Activated T-cell treated with anti-CD3 and anti-CD28 coated beads, Interleukin-2, amount 50 U/mL, for 48 hours (primary cell): ENCODE measurements around the gene PNPLA3.

Experiments
- DNase-seq, 2 experiments: peaks; one replicate each; pipeline ENCODE4 v3.0.0-alpha.2; 2020

The PNPLA3 gene

GRCh38 chr22:43969021-43969878 lies 45.6 kb downstream of the PNPLA3 start:
- no peak for DNase-seq

DNA sequence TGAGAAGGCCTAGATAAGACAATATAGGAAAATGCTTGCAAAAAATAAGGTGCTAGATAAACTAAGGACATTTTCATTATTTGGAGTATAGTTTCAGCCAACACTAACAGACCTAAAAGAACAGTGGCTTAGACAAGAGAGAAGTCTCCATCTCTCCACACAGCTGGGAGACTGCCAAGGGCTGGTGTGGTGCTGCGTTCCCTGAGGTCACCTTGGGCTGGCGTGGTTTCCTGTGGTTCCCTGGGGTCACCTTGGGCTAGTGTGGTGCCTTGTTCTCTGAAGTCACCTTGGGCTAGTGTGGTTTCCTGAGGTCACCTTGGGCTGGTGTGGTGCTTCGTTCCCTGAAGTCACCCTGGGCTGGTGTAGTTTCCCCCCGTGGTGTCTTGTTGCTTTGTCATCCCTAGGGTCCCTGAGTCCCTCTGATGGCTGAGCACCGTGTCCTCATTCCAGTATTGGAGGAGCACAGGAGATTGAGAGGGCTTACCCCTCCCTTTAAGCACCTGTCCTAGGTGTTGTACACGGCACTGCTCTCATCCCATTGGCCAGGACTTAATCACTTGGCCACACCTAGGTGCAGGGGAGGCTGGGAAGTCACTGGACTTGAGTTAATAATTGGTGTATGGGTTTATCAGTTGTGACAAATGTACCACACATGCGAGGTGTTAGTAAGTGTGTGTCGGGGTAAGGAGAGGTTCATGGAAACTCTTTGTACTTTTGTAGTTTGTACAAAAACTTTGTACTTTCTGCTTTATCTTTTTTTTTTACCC lies 46.6 kb downstream of the PNPLA3 start:
- no peak for DNase-seq

- no peak for DNase-seq
Observed at GRCh38 chr22:43971112-43971511, 47.5 kb downstream of the PNPLA3 start.

- DNase-seq = no peak
Observed at GRCh38 chr22:43972931-43973462, 49.4 kb downstream of the PNPLA3 start.

DNA sequence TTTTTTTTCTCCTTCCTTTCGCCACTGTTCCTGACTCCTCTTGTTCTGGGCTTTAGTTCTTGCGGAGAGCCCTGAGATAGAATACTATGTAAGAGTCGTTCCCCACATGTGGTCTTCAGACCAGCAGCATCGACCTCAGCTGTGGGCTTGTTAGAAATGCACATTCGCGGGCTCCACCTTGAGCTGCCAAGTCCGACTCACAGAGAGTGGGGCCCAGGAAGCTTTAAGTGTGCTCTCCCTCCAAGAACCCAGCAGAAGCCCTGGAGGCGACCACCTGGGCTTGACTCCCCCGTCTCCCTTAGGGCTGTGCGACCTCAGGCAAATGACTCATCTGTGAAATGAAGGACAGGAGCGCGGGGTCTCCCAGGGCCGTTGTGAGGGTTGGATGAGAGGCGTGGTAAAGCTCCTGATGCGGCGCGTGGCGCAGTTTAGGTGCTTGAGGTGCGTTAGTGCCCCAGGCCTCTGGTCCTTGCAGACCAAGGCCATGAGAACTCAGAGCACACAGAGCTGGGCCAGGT lies 50.5 kb downstream of the PNPLA3 start:
- no peak for DNase-seq

DNA sequence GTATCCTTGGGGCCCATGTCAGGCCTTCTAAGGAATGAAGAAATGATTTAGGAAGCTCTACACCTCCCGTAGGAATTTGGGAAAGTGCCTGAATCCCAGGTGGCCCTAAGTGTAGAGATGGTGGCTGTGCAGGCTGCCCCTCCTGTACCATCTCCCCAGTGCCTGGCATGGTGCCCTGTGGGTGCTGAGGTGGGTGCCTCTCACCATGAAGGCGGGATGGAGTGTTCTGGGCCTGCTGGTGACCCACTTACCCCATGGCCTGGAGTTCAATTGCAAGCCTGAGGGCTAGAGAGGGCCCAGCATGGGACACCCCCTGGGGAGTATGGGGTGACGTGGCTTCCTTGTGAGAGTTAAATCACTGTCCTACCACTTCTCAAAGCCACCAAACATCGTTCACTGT lies 51.4 kb downstream of the PNPLA3 start:
- DNase-seq = no peak

DNA sequence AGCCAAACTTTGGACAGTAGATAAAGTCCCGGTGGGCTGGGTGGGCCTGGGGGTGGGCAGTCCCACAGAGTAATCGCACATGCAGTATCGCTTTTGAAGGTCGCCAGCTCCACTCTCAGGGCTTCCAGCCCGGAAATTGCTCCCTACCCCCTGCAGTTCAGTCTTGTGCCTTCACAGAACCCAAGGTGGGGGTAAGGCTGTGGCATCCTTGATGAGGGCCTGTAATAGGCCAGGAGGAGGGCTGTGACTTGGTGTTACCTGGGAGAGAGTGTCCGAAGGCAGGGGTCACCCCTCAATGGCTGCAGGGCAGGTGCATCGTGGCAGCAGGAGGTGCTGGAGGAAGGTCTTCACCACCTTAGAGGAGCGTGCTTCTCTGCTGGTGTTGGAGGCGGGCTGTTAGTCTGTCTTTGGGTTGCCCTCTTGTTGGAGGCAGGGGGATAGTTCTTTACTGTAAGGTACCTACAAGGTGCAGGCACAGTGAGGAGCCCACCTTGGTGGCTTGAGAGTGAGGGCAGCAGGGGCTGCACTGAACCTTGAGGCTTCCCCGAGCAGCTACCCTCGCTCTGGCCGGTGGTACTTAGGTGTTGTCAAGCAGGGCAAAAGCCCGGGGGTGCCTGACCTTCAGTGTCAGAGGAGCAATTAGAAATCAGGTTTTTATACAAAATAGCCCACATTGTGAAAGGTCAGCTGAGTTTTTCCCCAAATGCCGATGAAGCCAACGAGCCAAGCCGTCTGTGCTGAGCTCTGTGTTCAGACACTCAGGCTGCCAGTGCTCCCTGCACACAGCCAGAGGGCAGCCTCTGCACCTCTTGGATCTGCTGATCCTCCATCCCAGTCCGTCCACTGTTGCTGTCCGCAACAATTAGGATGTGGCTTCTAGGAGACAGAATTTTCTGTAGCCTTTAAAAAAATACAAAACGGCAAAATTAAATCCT lies 53.5 kb downstream of the PNPLA3 start:
- no peak for DNase-seq

DNA sequence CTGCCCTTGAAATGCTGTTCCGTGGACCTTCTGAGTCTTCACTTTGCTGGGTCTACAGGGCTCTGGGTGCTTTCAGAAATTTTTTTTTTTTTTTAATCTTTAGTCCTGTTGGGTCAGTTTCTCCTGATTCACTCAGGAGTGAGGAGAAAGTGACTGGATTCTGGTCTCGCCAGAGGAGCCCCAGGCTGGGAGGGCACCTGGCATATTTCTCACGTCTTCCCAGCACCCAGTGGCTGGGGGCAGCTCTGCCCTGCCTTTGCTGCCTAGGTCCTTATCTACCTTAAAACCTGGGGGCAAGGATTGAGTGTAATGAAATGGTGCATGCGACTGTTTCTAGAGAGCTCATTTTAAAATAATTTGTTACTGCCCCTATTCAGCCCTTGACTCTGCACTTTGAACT lies 55.0 kb downstream of the PNPLA3 start:
- DNase-seq = no peak

GRCh38 chr22:43980579-43980978 lies 57.0 kb downstream of the PNPLA3 start:
- DNase-seq = no peak

- DNase-seq = no peak
Observed at GRCh38 chr22:43980996-43981395, 57.4 kb downstream of the PNPLA3 start.

GRCh38 chr22:43983808-43984207 lies 60.2 kb downstream of the PNPLA3 start:
- no peak for DNase-seq

DNA sequence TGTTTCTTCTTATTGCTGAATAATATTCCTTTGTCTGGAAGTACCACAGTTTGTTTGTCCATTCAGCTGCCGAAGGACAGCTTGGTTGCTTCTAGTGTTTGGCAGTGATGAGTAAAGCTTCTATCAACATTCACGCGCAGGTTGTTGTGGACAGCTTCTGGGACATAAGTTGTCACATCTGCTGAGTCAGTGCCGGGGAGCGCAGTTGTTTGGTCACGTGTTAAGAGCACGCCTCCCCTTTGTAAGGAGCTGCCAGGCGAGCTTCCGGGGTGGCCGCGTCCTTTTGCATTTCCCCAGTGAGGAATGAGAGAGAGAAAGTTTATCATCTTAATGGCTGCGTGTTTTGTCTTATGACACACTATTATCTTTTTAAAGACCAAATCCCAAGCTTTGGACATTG lies 61.9 kb downstream of the PNPLA3 start:
- no peak for DNase-seq

GRCh38 chr22:43988116-43988820 lies 64.7 kb downstream of the PNPLA3 start:
- DNase-seq = no peak

DNA sequence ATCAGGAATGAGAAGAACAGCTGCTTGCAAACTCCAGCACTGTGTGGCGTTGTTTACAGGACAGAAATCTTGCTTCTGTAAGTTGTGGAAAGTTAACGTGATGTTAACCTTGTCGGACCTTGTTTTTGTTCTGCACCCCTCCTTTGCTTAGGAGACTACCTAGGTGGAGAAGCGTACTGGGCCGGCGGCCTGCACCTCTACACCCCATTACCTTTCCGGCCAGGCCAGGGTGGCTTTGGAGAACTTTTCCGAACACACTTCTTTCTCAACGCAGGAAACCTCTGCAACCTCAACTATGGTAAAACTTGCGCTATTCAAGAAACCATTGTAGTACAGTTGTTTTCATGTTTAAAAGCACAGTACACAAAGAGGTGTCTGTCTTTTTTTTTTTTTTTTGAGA lies 65.4 kb downstream of the PNPLA3 start:
- DNase-seq = no peak

- DNase-seq = no peak
Observed at GRCh38 chr22:43990044-43990443, 66.4 kb downstream of the PNPLA3 start.

DNA sequence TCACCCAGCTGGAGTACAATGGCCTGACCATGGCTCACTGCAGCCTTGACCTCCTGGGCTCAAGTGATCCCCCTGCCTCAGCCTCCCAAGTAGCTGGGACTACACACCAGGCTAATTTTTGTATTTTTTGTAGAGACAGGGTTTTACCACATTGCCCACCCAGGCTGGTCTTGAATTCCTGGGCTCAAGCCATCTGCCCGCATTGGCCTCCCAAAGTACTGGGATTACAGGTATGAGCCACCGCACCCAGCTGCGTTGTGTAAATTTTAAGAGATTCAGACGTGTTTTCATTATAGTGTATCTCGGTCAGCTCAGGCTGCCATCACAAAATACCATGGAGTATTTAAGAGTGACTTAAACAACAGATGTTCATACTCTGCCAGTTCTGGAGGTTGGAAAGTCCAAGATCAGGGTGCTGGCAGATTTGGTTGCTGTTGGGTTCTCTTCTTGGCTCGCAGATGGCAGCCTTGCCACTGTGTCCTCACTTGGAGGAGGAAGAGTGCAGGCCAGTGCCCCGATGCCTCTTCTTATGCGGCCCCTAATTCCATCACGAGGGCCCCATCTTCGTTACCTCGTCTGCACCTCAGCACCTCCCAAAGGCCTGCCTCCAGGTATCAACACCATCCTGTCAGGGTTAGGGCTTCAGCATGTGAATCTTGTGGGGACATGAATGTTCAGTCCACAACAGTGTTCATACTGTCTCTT lies 67.9 kb downstream of the PNPLA3 start:
- DNase-seq = no peak

GRCh38 chr22:43992331-43992821 lies 68.8 kb downstream of the PNPLA3 start:
- no peak for DNase-seq

DNA sequence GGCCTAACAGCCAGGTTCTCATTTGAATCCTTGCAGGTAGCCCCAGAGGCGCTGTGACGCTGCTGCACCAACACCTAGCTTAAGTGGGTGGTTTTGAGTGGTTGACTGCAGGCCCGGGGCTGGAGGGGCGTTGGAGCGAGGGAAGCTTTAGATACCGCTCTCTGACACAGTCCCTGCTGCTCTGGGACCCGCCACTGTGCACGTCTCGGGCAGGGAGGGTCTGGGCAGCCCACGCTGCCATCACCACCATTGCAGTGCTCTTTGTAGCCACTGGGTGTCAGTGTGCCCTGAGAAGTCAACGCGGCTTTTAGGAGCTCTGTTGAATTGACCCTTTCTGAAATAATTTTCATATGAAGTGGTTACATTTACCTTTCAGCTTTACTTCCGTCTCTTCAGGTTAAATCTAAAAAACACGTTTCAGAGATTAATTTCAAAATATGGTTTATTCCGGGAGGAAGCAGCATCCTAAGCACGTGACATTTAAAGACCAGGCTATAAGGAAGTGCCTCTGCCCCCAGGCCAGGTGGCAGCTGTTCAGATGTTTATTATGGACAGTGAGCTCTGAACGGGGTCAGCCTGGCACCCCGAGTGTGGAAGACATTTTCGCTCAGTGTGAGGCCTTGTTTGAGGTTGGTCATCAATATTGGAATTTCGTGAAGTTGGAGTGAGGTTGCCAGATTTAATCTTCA lies 69.6 kb downstream of the PNPLA3 start:
- peak; percentile 66 to 75 for DNase-seq

GRCh38 chr22:43994006-43994405 lies 70.4 kb downstream of the PNPLA3 start:
- no peak for DNase-seq

DNA sequence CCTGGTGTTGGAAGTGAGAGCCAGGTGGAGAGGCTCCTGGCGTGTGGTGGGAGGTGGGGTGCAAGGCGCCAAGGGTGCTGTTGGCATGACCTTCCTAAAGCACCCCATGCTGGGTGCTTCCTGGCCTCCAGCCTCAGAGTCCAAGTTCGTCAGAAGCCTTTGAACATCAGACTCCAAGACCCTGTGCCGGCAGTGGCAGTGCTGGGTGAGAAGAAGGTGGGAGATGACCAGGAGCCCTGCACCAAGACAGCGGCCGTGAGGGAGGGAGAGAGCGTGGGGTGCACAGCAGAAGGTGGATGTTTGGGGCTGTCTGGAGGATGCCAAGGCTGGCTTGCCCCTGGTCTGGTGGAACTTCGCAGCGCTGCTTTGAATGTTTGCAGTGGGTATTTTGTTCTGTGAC lies 70.8 kb downstream of the PNPLA3 start:
- no peak for DNase-seq
